Stimulated activated CD4-positive, alpha-beta T cell treated with anti-CD3 and anti-CD28 coated beads, Interleukin-1b, Interleukin-23, amount 100 ng/mL, for 4 hours (primary cell): ENCODE results near the gene HELQ.
"Not testable (repeated sequence)": the region's sequence is repeated elsewhere in the genome, so short reads cannot be mapped to it uniquely, and the experiment has no call there.

Experiments
- DNase-seq, 2 donors: peaks; one replicate each; pipeline ENCODE4 v3.0.0-alpha.2; 2020; ENCODE audit warnings: low read depth in 2 of 2

Gene HELQ

DNA sequence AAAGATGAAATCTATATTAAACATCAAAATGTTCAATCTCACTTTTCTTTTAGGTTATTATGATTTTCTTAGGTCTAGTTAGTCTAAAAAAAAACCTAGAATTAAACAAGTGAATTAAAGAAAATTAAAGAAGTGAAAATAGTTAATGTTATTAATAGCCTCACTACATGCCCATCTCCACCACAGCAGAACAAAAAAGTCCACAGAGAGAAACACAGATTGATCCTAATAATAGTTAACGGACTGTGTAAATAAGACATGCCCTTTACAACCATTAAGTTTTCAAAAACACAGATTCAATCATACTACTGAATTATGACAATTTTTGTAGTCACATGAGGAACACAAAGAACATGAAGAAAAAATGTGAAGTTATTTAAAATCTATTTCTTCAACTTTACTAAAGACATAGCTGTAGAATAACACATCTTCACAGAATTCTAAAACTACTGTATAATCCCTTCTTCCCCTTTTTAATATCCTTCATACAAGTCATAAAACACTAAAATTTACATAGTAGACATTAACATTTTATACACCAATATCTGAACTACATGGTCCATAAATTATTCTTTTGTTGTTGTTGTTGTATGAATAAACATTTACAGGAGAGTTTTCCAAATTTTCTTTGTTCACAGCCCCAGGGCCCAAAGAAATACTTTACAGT, 15.3 kb downstream of the HELQ start:
- DNase-seq = no peak

DNA sequence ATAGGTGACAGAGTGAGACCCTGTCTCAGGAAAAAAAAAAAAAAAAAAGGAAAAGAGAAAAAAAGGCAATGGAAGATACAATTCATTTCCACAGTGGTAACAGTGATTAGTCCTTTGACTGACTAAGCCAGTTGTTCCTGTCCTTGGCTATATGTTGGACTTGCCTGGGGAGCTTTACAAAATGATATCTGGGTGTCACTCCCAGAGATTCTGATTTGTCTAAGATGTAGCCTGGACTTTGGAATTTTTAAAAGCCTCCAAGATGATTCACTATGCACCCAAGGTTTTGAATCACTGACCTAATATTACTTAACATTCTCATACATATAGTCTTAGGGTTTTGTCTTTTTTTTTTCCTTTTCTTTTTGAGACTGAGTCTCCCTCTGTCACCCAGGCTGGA, 16.9 kb downstream of the HELQ start:
- no peak for DNase-seq

DNA sequence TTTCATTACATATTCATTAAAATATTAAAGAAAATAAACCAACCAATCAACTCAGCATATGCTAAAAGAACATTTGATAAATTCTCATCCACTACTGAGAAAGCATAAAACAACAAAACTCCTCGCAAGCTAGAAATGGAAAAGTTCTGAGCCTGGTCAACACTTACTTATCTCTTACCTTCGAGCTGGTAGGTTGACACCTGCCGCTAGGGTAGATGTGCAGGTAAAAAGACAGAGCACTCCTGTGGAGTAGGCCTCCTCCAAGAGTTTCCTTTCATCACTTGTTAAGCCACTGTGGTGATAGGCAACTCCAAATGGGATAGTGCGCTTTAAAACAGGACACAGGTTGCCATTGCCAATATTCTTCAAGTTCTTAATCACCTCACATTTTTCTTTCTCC, 18.9 kb downstream of the HELQ start:
- DNase-seq = no peak

DNA sequence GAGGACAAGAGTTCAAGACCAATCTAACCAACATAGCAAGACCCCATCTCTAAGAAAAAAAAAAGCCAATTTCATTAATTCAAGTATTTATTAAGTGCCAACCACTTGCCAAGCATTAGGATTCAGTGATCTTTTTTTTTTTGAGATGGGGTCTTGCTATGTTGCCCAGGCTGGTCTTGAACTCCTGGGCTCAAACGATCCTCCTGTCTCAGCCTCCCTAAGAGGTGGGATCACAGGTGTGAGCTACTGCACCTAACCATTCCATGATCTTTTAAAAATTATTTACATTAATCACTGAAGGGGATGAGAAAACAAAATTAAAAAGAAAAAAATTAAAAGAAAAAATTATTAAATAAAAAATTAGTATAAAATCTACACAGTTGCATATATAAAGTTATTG, 24.4 kb downstream of the HELQ start:
- DNase-seq = no peak

DNA sequence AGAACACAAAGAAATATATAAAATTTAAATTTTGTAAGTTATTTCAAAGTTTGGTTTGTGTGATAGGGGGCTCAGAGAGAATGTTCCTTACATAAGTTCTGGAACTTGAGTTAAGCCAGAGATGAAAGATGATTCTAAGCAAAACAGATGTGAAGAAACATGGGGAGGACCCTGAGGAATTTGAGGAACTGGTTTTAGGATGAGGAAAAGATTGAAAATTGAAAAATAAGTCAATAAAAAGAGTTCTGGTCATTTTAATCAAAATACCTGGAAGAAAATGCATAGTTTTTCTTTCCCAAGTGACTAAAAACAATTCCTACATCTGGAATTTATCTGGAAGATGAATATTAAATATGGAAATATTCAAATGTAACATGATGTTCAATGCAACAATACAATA, 37.4 kb downstream of the HELQ start:
- no peak for DNase-seq

DNA sequence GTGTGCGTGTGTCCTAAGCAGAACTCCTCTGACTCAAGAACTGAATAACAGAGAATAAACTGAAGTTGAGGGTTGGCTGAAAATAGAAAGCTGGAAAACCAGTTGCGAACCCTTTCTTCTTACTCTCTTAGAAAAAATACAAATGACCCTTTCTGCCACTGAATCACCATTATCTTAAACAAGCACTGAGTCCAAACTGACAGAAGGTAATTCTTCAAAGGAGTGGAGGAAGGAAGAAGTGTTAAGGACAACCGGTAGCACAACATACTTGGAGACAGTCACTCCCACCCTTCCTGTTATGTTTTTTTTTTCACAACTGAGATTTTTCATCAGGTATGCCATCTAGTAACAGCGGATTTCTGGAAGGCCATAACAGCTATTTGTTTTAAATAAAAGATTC, 38.1 kb downstream of the HELQ start:
- no peak for DNase-seq

DNA sequence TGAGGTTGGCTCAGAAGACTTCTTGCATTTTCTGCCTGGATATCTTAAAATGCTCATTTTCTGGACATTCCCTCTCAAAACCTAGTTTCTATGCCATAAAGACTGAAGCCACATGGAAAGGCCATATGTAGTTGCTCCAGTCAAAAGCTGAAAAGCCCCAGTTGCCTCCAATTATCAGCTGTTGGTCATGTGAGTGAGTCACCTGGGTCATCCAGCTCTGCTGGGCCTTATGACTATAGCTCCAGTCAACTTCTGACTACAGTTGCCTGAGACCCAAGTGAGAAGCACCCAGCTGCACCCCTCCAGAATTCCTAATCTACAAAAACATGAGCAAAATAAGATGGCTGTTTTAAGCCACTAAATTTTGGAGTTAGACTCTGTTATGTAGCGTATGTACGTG, 41.9 kb downstream of the HELQ start:
- DNase-seq = no peak

DNA sequence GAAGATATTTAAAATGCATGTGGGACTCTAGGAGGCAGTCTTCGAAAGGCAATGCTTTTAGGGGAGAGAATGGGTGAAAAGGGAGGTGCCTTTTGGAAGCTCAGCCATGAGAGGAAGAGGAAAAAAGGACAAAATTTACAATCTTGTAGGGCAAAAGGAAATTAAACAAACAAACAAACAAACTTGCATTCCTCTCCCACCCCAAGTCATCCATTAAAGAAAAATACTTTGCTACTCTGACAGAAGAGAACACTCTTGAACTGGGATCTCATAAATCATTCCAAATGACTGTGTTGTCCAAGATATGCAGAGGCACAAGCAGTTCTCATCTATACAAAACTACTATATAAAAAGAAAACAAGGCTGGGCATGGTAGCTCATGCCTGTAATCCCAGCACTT, 46.7 kb downstream of the HELQ start:
- no peak for DNase-seq

DNA sequence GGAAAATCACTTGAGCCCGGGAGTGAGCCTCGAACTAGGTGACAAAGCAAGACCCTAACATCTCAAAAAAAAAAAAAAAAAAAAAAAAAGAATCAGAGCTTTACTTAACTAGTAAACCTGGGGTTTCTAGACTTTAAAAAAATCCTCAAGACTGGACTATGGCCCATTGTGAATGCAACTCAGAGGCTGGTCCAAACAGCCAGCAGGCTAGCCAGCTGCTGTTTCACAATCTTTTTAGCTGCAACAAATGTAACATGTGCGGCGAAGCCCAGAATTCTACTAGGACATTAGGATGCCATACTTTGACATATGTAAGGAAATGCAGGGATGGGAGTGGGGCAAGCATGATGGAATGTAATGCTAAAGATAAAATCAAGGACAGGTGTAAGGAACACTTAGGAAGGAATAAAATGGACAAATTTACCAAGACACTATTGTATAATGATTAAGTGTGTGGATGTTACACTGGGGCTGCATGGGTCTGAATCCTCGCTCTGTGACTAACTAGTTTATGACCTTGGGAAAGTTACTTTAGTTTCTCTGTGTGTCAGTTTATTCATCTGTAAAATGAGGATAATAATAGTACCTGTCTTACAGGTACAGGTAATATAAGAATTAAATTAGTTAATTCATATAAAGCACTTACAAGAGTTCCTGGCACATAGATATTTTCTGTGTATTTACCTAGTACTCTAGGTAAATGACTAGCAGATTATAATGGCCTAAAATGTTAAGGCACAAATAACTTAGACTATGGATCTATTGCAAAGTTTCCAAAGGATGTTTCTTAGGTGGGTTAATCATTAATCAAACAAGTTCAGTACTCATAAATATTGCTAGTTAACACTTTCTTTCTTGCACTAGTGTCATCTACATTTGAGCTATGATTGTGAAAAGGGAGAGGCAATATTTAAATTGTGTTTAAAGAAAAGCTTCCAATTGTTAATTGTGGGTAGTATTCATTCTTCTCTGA, 49.5 kb downstream of the HELQ start:
- DNase-seq = no peak

DNA sequence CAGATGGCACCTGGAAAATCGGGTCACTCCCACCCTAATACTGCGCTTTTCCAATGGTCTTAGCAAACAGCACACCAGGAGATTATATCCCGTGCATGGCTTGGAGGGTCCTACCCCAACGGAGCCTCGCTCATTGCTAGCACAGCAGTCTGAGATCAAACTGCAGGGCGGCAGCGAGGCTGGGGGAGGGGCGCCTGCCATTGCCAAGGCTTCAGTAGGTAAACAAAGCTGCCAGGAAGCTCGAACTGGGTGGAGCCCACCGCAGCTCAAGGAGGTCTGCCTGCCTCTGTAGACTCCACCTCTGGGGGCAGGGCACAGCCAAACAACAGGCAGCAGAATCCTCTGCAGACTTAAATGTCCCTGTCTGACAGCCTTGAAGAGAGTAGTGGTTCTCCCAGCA, 57.5 kb downstream of the HELQ start:
- DNase-seq = not testable (repeated sequence)

DNA sequence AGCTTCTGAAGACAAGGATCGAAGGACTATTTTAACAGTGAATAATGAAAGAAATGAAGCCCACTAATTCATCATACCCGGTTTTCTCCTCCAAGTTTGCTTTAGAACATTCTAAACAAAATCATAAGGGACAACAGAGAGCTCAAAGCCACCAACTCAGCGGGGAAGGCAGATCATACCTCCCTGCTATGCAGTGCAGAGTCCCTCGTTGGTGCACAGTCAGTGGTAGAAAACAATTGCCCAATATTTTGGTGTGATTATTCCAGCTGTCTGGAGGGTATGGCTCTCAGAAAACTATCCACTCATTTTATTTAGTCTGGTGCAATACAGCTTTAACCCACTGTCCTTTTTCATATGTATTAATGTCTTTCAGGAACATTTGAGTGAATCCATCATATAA, 61.7 kb downstream of the HELQ start:
- DNase-seq = no peak

DNA sequence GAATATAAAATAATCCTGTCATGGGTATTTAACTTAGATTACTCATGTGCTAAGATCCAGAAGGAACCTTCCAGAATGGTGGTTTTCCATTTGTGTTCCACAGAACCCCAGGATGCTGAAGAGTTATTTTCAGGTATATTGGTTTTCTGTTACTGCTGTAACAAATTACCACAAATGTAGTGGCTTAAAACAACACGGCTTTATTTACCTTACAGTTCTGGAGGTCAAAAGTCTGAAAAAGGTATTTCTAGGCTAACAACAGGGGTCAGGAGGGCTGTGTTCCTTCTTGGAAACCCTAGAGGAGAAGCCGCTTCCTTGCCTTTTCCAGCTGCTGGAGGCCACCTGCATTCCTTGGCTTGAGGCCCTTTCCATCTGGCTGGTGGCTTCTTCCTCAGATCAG, 63.1 kb downstream of the HELQ start:
- no peak for DNase-seq

DNA sequence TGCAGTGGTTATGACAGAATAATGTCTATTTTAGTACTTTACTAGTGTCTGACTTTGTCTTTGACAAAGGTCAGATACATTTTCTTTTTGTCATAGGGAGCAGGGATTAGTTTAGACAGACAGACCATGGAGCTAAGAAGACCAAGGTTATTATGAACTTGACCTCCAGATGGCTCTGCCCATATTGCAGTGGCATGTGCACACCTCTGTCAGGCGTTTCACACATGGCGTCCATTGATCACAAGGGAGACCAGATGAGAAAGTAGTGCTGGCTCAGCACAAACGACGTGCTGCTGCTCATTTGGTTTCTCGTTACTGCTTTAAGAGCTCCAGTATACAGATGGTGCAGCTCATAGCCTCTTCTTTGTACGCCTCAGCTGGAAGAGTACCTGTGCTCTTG, 64.7 kb downstream of the HELQ start:
- no peak for DNase-seq

DNA sequence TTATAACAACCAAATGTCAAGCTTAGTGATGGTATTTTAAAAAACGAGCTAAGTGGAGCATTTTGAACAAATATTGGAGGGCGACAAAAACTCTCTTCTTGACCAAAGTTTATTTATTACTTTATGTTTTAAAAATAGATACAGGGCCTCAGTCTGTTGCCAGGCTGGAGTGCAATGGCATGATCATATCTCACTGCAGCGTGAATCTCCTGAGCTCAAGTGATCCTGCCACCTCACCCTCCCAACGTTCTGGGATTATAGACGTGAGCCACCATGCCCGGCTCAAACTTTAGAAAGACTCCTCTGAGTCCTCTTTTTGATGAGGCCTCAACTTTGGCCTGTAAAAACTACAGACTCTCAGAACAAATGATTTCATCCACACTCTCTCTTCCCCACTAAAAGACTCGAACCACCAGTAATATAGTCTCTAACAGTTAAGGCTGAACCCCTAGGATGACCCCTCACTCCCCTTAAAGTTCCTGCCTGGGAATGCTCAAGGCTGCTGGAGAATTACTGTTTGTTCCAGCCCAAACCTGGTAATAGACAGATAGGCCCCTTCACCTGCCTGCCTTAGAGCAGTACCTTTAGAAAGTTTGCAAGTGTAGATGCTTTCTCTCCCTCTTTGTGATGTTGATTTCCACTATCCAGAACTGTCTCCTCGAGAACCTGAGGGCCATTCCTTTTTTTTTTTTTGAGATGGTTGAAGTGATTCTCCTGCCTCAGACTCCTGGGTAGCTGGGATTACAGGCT, 65.7 kb downstream of the HELQ start:
- no peak for DNase-seq

DNA sequence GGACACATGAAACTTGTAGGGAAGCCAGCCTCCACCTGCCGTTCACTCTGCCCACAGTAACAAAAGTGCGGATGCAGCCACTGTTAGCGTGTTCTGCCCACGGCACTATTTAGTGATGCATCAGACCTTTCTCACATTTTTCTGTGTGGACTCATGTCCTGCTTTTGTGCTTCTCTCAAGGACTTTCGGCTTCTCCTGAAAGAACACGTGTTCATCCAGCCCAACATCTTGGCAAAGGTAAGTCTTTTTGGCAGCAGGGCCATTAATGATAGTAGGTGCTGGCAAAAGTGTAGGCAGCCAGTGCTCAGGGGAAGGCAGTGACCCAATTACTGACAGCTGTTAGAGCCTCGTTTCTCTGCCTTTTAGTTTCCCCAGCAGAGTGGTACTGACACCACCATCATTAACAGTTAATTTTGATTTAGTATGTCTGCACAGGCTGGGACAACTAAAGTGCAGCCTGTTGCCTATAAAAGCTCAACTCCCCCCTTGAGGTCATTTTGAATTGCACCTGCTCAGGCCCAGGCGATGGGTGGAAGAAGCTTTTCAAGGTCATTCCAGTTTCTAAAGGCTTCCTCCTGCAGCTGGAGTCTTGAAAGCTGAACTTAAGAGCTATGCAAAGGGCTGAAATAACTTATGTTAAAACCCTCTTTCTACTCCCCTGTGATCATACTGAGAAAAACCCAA, 66.4 kb downstream of the HELQ start:
- no peak for DNase-seq

DNA sequence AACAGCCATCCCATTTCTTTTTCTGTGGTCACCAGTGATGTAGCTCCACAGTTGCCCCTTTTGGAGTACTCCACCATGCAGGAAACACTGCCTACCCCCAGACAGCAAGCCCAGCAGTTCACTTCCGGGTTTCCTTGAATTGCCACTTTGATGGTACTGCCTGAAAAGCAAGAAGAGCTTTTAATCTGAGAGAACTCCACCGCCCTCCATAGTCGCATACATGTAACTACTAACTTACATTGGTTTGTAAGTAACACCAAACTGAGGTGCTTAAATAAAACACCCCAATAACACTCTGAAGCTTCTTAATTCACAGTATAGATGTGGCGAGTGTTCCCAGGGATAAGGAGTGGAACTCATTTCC, 67.3 kb downstream of the HELQ start:
- DNase-seq = peak in 1 of 2 donors; percentile 1

DNA sequence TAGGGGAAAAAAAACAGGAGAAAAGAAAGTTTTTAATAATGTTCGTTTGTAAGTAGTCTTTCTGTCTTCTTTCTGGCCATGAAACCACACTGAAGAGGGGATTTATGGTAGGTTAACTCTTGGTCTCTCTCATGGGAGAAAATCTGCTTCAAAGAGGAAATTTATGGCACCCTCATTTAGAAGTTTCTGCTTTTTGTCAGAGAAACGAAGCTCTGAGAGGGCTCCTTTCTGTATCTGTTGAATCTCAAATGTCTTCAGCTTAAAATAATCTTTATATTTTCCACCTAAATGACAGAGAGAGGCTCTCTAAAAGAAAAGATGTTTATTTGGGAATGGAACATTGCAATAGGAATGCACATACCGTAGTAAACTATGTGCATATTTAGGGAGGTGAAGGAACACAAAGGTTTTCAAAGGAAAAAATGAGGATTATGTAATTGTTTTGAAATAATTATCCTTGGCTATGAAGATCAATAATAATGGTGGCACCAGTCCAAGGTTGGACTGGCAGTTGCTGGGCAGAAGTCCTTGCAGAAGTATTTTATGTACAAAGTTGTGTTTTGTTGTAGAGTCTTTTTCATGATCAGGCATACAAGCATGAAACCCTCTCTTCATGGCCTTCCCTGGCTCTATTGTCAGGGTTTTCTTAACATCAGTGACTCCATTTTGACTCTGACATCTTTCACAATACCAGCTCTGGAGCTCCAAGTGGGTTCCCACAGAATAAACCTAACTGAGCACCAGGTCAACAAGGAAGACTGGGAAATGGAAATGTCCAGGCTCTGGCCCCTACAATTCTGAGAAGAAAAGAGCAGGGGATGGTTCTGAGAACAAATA, 67.9 kb downstream of the HELQ start:
- DNase-seq = no peak

DNA sequence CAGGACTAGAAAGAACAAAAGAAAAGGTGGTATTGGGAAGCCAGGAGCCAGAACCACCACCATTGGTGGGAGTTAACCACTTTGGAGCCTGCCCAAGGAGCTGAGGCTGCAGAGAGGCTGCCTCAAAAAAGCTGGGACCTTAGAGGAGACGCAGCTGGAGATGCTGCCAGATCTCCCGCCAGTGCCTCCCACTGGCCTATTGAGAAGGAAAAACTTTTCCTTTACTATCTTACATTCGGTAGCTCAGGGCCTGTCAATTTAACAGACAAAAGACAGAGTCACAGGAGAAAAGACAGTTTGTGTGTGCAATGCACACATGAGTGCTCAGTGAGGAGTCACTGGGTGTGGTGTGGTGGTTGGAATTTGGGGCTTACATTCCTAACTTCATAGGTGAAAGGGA, 68.6 kb downstream of the HELQ start:
- DNase-seq = no peak

DNA sequence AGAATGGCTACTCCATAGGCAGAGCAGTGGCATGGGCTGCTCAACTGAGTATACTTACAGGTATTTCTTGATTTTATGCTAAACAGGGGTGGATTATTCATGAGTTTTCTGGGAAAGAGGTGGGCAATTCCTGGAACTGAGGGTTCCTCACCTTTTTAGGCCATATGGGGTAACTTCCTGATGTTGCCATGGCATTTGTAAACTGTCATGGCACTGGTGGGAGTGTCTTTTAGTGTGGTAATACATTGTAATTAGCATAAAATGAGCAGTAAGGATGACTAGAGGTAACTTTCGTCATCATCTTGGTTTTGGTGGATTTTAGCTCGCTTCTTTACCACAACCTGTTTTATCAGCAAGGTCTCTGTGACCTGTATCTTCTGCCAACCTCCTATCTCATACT, 72.8 kb downstream of the HELQ start:
- DNase-seq = no peak

DNA sequence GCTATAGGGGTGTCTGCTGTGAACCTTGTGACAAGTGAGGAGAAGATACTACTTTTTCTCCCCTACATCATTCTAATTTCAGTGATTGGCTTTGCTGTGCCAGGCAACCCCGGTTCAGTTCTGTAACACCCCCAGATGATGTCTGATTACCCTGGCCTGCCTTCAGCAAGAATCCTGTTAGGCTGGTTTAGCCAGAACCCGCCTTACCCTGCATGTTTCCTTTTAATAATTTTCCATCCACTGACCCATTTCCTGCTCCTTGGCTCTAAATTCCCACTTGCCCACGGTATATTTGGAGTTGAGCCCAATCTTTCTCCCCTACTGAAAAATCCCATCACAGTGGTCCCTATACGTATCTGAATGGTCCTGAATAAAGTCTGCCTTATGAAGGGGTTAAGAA, 74.5 kb downstream of the HELQ start:
- DNase-seq = no peak

DNA sequence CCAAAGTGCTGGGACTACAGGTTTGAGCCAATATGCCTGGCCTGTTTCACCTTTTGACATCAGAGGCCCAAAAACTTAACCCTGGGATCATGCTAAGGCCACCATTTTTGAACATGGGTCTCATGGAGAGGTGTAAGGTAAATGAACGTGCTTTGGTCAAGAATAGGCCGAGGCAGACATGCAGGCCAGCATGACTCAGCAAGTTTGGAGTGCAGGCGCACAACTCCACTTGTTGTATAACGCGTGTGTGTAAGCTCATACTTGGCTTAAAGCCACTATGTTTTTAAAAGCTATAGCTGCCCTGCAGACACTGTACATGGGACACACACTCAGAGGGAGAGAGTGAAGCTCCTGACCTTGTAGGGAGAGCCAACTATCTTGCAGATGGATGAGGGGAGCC, 77.2 kb downstream of the HELQ start:
- no peak for DNase-seq
